Measurements from ENCODE around the gene CCDC190. TPM values are rescaled to one million over a fixed set of nuclear protein-coding genes. Genes with fewer than 3 reads are reported as not detected.

Gene CCDC190
- total and polyA plus RNA-seq, 2 of the 13 experiments (the other 11 are each of a cell fraction or from before 2014, with no cell fraction given) = not detected

DNA sequence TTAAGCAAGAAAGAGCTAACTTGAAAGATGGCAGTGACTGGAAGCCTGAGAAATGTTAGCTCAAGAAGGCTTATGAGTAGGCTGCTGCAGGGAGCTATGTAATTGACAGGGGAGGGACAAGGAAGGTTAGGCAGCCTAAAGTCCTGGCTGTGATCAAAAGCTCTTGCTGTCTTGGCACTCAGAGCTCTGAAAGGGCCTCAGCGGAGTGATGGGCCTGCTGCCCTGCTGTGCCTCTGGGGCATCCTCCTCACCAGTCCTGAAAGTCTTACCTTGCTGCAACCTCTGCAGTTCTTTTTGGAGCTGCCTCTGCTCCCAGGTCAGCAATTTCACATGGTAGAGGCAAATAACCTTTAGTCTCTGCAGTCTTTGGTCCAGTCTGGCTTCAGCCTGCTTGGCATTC, 1.8 kb downstream of the CCDC190 start:
- Histone ChIP-seq H3K9me3 (ENCODE audit: low read length) (no peaks in the 10 kb centered on the region), H3K27me3 (ENCODE audit: control insufficient read depth in 1 of 2, insufficient read depth in 2 of 2, low read length in 2 of 2) (peaks cover 0 to 12% of the 10 kb centered on the region in 2 experiments; a peak in 3 of 5 replicates), H3K4me3 (replicated peaks in 1 of 3; ENCODE audit: insufficient read depth in 1 of 3, low read depth in 2 of 3, low read length in 3 of 3) (no peak overlapping the region), H3K4me1 (ENCODE audit: insufficient read depth, low read length) (no peaks in the 10 kb centered on the region), H3K79me2 (ENCODE audit: insufficient read depth, low read length) (no peaks in the 10 kb centered on the region), H3K27ac (ENCODE audit: extremely low read length, insufficient read depth, low read length) (no peak overlapping the region), H3K9ac (ENCODE audit: insufficient read depth, low read depth, low read length) (no peak overlapping the region), H2AFZ (ENCODE audit: low read length) (no peak overlapping the region), H3K36me3 (replicated peaks in 1 of 2; ENCODE audit: control insufficient read depth in 1 of 2, insufficient read depth in 2 of 2, low read length in 2 of 2) (no peaks in the 10 kb centered on the region), H3K4me2 (ENCODE audit: low read depth, low read length) (no peak overlapping the region), H4K20me1 (ENCODE audit: insufficient read depth, low read length) (no peaks in the 10 kb centered on the region)
- FAIRE-seq (no peak), ATAC-seq (no peak), DNase-seq (ENCODE audit: low spot score) (no peak)
- no CpG with 5 or more reads among the region's 1 CpG for WGBS (ENCODE audit: low lambda C conversion rate)
- POLR2A ChIA-PET = no interaction called here
- in situ Hi-C loops (cut with HindIII; ENCODE audit: extremely low pct_ligation_motif_present, low pct_unique_long_range_greater_than_20kb) = no loop called here
- intact Hi-C loops (cut with micrococcal nuclease; ENCODE audit: unreplicated experiment) = no loop called here
- CTCF ChIA-PET (ENCODE audit: low intra/inter-chr PET ratio, low total read pairs) = no interaction called here
- TF ChIP-seq ZNF552 (CRISPR knock-in tag; IDR thresholded peaks at IDR 0.05; ENCODE audit: borderline replicate concordance) (no peak), NKX3-1 (CRISPR knock-in tag; IDR thresholded peaks at IDR 0.05) (no peak), KAT8 (CRISPR knock-in tag; IDR thresholded peaks at IDR 0.05) (no peak), ZBTB8A (CRISPR knock-in tag; IDR thresholded peaks at IDR 0.05; ENCODE audit: borderline replicate concordance, low read depth) (no peak), HNRNPUL1 (IDR thresholded peaks at IDR 0.05; ENCODE audit: low read depth, low read length) (no peak), CAMTA2 (CRISPR knock-in tag; IDR thresholded peaks at IDR 0.05; ENCODE audit: borderline replicate concordance) (no peak), HMG20A (CRISPR knock-in tag; IDR thresholded peaks at IDR 0.05; ENCODE audit: borderline replicate concordance) (no peak), HOXA9 (CRISPR knock-in tag; IDR thresholded peaks at IDR 0.05; ENCODE audit: borderline replicate concordance) (no peak), ZNF136 (CRISPR knock-in tag; IDR thresholded peaks at IDR 0.05; ENCODE audit: low read depth) (no peak), ZNF12 (CRISPR knock-in tag; IDR thresholded peaks at IDR 0.05) (no peak), ARNTL (CRISPR knock-in tag; IDR thresholded peaks at IDR 0.05) (no peak), ZNF232 (CRISPR knock-in tag; IDR thresholded peaks at IDR 0.05; ENCODE audit: borderline replicate concordance) (no peak), FOXO1 (CRISPR knock-in tag; IDR thresholded peaks at IDR 0.05) (no peak)
- TF ChIP-seq, protein P1, sequence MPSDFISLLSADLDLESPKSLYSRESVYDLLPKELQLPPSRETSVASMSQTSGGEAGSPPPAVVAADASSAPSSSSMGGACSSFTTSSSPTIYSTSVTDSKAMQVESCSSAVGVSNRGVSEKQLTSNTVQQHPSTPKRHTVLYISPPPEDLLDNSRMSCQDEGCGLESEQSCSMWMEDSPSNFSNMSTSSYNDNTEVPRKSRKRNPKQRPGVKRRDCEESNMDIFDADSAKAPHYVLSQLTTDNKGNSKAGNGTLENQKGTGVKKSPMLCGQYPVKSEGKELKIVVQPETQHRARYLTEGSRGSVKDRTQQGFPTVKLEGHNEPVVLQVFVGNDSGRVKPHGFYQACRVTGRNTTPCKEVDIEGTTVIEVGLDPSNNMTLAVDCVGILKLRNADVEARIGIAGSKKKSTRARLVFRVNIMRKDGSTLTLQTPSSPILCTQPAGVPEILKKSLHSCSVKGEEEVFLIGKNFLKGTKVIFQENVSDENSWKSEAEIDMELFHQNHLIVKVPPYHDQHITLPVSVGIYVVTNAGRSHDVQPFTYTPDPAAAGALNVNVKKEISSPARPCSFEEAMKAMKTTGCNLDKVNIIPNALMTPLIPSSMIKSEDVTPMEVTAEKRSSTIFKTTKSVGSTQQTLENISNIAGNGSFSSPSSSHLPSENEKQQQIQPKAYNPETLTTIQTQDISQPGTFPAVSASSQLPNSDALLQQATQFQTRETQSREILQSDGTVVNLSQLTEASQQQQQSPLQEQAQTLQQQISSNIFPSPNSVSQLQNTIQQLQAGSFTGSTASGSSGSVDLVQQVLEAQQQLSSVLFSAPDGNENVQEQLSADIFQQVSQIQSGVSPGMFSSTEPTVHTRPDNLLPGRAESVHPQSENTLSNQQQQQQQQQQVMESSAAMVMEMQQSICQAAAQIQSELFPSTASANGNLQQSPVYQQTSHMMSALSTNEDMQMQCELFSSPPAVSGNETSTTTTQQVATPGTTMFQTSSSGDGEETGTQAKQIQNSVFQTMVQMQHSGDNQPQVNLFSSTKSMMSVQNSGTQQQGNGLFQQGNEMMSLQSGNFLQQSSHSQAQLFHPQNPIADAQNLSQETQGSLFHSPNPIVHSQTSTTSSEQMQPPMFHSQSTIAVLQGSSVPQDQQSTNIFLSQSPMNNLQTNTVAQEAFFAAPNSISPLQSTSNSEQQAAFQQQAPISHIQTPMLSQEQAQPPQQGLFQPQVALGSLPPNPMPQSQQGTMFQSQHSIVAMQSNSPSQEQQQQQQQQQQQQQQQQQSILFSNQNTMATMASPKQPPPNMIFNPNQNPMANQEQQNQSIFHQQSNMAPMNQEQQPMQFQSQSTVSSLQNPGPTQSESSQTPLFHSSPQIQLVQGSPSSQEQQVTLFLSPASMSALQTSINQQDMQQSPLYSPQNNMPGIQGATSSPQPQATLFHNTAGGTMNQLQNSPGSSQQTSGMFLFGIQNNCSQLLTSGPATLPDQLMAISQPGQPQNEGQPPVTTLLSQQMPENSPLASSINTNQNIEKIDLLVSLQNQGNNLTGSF (CRISPR knock-in tag; IDR thresholded peaks at IDR 0.05) = no peak
- TF ChIP-seq, protein P2, sequence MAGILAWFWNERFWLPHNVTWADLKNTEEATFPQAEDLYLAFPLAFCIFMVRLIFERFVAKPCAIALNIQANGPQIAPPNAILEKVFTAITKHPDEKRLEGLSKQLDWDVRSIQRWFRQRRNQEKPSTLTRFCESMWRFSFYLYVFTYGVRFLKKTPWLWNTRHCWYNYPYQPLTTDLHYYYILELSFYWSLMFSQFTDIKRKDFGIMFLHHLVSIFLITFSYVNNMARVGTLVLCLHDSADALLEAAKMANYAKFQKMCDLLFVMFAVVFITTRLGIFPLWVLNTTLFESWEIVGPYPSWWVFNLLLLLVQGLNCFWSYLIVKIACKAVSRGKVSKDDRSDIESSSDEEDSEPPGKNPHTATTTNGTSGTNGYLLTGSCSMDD (CRISPR knock-in tag; IDR thresholded peaks at IDR 0.05) = no peak
- BruUV-seq (replicated peaks) = no TSS peak
